Measurements from ENCODE around the gene PUM1.
"Not testable (repeated sequence)": the region's sequence is repeated elsewhere in the genome, so short reads cannot be mapped to it uniquely, and the experiment has no call there.

PUM1 gene

DNA sequence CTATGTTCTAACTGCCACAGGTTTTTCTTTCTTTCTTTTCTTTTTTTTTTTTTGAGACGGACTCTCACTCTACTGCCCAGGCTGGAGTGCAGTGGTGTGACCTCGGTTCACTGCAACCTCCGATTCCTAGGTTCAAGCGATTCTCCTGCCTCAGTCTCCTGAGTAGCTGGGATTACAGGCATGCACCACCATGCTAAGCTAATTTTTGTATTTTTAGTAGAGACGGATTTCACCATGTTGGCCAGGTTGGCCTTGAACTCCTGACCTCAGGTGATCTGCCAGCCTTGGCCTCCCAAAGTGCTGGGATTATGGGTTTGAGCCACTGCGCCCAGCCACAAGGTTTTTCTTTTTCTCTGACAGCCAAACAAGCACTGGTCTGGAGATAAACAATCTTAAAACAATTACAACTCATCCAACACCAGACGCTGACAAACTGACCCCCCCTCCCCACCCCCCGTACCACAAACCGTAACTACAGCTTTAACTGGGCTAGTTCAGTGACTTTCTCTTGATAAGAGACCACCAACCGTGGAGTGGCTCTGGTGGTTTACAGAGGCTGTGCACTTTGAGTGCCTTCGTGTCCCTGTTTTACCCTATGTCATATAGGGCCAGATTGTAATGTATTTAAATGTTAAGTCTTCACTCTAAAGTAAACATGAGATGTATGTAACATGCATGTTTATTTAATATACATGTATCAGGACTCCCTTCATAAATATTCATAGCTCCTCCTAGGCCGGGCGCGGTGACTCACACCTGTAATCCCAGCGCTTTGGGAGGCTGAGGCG, 19.5 kb upstream of the PUM1 start:
- H3K4me1 Mint-ChIP-seq: no peaks in the 10 kb centered on the region
- H3K27ac Mint-ChIP-seq: no peak overlapping the region

DNA sequence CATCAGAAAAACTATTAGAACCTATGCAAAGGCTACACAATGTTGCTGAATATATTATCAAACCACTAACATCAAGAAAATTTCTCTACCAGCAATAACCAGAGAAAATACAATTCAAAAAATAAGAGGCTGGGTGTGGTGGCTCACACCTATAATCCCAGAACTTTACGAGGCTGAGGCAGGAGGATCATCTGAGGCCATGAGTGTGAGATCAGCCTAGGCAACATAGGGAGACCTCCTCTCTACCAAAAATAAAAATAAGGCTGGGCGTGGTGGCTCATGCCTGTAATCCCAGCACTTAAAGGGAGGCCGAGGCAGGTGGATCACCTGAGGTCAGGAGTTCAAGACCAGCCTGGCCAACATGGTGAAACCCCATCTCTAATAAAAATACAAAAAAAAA, 16.9 kb upstream of the PUM1 start:
- ATAC-seq (no peak), DNase-seq (no peak)
- H3K4me1 Mint-ChIP-seq: no peaks in the 10 kb centered on the region
- no peaks in the 10 kb centered on the region for H3K36me3 Mint-ChIP-seq (ENCODE audit: low read depth)
- H3K4me3 Mint-ChIP-seq: no peak overlapping the region
- no peaks in the 10 kb centered on the region for H3K27me3 Mint-ChIP-seq
- H3K9me3 Mint-ChIP-seq: no peaks in the 10 kb centered on the region
- H3K27ac Mint-ChIP-seq: no peak overlapping the region

More for the DNA sequence above, 19.5 kb upstream of the PUM1 start:
- no peaks in the 10 kb centered on the region for H3K27me3 Mint-ChIP-seq
- no peaks in the 10 kb centered on the region for H3K9me3 Mint-ChIP-seq
- no peaks in the 10 kb centered on the region for H3K36me3 Mint-ChIP-seq (ENCODE audit: low read depth)
- no peak overlapping the region for H3K4me3 Mint-ChIP-seq
- no peak for ATAC-seq
- DNase-seq: no peak

DNA sequence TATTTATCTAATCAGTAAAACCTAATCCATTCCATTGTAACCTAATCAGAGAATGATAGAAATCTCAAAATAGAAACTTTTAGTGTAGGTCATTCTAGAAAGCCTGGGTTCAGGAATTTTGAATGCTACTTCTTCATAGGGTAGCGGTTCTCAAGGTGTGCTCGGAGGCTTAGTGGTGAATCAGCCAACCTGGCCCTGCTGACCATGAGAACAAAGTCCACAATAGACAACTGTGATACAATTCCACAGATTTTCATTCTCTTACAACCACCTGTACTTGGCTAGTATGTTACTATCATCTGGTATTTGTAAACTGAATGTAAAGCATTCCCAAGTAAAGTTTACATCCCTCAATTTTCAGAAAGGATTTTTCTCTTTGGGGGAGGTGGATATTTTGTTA, 7.5 kb upstream of the PUM1 start:
- H3K27me3 Mint-ChIP-seq: no peaks in the 10 kb centered on the region
- ATAC-seq: no peak
- H3K36me3 Mint-ChIP-seq (ENCODE audit: low read depth): no peaks in the 10 kb centered on the region

DNA sequence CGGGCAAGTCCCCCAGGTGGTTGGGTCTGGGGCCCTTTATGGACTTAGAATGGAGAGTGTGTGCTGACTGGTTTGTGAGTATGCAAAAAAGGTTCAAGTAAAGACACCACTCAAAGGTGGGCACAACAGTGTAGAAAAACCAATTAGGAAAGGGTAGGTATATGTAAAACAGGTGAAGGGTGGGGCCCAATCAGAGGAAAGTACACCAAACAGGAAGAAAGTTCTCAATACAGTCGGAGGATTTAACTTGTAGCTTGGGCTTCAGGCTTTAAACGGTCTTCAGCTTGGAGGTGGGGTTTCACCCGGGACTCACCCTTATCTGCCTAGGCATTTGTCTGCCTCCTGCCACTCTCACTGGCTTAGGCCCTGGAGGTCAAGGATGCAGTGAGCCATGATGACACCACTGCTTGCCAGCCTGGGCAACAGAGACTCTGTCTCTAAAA, 6.8 kb upstream of the PUM1 start:
- Mint-ChIP-seq H3K27ac (no peak overlapping the region), H3K4me1 (peaks cover 1% of the 10 kb centered on the region), H3K4me3 (no peak overlapping the region), H3K27me3 (no peaks in the 10 kb centered on the region), H3K9me3 (no peaks in the 10 kb centered on the region), H3K36me3 (ENCODE audit: low read depth) (no peaks in the 10 kb centered on the region)
- no peak for DNase-seq
- no peak for ATAC-seq

More for the DNA sequence above, 7.5 kb upstream of the PUM1 start:
- no peak overlapping the region for H3K4me3 Mint-ChIP-seq
- H3K4me1 Mint-ChIP-seq: peaks cover 1% of the 10 kb centered on the region
- H3K27ac Mint-ChIP-seq: no peak overlapping the region
- H3K9me3 Mint-ChIP-seq: no peaks in the 10 kb centered on the region
- no peak for DNase-seq

DNA sequence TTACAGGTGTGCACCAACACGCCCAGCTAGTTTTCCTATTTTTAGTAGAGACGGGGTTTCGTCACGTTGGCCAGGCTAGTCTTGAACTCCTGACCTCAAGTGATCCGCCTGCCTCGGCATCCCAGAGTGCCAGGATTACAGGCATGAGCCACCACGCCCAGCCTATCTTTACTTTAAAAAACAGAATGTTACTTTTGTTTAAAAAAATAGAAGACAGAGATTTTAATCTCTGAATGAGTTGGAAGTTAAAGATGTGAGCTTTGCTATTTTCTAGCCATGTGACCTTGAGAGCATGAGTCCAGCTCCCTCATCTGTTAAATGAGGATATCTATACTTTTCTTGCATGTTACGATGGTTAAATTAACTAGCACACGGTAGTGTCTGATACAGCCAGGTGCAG, 3.9 kb upstream of the PUM1 start:
- DNase-seq (no peak), ATAC-seq (no peak)
- H3K4me3 Mint-ChIP-seq: no peak overlapping the region
- peaks cover 4% of the 10 kb centered on the region for H3K36me3 Mint-ChIP-seq (ENCODE audit: low read depth)
- H3K9me3 Mint-ChIP-seq: no peaks in the 10 kb centered on the region
- H3K27me3 Mint-ChIP-seq: no peaks in the 10 kb centered on the region
- peaks cover 7% of the 10 kb centered on the region for H3K4me1 Mint-ChIP-seq
- no peak overlapping the region for H3K27ac Mint-ChIP-seq

DNA sequence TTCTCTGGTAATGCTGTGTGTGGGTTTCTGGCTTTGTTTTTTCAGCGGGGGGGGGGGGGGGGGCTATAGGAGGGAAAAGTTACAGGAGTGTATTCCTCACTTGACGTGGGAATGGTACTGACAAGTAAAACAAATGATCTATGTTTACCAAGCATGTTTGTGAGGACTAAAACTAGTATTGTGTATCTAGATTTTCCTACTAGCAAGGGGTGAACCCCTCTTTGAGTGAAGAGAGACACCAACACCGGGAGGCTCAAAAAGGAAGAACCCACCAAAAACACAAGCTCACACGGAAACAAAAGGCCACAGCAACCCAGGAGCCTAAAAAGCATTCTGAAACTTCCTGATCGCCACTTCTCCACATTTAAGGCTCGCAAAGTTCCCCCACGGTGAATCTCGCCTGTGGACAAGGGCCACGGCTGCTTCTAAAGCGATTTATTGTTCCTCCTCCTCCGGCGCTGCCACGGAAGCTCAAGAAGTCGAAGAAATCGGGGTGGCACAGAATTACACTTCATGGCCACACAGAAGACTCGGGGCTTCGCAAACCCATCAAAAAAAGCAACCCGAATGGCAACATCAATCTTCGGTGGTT, 703 bp downstream of the PUM1 start:
- H3K36me3 Mint-ChIP-seq (ENCODE audit: low read depth): peaks cover 16% of the 10 kb centered on the region
- DNase-seq (no peak), ATAC-seq (no peak)
- no peaks in the 10 kb centered on the region for H3K9me3 Mint-ChIP-seq
- peak overlapping the region; percentile 100 for H3K27ac Mint-ChIP-seq
- peaks cover 35% of the 10 kb centered on the region for H3K4me1 Mint-ChIP-seq
- H3K4me3 Mint-ChIP-seq: peak overlapping the region; percentile 99
- no peaks in the 10 kb centered on the region for H3K27me3 Mint-ChIP-seq

DNA sequence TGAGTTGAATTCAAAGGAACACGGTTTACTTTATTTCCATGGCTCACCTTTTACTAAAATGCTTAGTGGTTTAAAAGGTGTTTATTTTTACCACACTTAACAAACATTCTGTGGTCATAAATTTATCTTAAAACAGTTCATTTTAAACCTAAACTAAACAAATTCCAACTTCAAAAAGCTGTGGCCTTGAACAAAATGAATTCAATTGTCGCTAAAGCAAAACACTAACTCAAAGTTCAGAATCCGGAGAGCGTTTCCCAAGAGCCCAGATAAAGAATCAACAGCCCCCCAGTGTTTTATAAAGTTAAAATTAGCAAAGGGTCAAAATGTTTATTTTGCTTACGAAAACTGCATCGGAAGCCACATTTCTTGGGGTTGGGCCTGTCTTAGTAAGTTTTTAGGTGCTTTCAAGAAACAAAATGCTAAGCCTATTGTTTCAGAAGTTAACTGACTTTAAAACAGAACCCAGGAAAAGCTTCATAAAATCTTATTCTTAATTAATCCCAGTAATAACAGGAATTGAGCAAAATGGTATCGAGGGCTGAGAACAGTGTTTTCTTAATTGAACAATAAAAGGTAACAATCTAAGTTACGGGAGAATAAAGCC, 1.3 kb downstream of the PUM1 start:
- DNase-seq: no peak
- Mint-ChIP-seq H3K27me3 (no peaks in the 10 kb centered on the region), H3K4me1 (peaks cover 39% of the 10 kb centered on the region), H3K27ac (peak overlapping the region; percentile 100), H3K36me3 (ENCODE audit: low read depth) (peaks cover 18% of the 10 kb centered on the region), H3K4me3 (peak overlapping the region; percentile 99), H3K9me3 (no peaks in the 10 kb centered on the region)
- ATAC-seq: no peak

DNA sequence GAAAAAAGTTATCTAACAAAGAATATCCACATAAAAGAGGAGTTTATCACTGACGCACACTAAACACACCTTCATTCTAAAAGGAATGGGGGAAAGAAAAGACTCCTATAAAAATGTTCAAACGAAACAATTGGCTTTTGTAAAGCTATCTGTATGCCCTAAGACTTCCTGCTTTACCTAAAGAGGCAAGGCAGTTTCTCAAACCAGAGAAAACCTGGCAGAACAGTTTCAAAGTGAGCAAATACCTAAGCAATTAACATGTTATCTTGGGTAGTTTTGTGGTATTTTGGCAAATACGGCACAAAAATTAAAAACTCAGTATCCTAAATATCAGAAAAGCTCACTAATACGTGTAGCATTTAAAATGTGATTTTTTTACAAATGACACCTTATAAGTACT, 1.9 kb downstream of the PUM1 start:
- ATAC-seq (no peak), DNase-seq (no peak)
- peaks cover 45% of the 10 kb centered on the region for H3K4me1 Mint-ChIP-seq
- H3K4me3 Mint-ChIP-seq: peak overlapping the region; percentile 99
- H3K36me3 Mint-ChIP-seq (ENCODE audit: low read depth): peaks cover 24% of the 10 kb centered on the region
- no peaks in the 10 kb centered on the region for H3K27me3 Mint-ChIP-seq
- H3K27ac Mint-ChIP-seq: peak overlapping the region; percentile 100
- no peaks in the 10 kb centered on the region for H3K9me3 Mint-ChIP-seq

DNA sequence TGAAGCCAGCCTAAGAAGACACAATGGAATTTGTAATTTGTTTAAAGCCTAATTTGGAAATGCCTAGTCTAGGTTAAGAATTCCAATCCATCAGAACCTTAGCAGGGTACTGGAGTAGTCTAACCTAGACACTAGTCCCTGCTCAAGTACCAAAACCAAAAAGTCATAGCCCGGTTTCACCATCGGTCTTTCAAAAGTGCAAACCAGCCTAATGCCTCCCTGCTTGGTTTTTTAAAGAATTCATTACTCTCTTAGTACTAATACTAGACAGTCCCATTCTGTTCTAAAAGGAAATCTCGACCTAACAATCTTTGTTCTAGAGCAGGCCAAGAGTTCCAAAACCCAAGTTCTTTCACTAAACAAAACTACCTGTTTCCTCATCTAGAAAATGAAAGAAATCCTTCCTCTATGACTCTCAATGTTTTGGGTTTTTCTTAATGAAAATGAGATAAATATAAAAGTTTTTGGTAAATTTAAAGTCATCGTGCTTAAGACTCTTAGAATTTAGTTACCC, 2.6 kb downstream of the PUM1 start:
- no peaks in the 10 kb centered on the region for H3K27me3 Mint-ChIP-seq
- ATAC-seq (no peak), DNase-seq (no peak)
- peak overlapping the region; percentile 99 for H3K4me3 Mint-ChIP-seq
- H3K9me3 Mint-ChIP-seq: no peaks in the 10 kb centered on the region
- H3K27ac Mint-ChIP-seq: peak overlapping the region; percentile 100
- peaks cover 31% of the 10 kb centered on the region for H3K36me3 Mint-ChIP-seq (ENCODE audit: low read depth)
- peaks cover 52% of the 10 kb centered on the region for H3K4me1 Mint-ChIP-seq

DNA sequence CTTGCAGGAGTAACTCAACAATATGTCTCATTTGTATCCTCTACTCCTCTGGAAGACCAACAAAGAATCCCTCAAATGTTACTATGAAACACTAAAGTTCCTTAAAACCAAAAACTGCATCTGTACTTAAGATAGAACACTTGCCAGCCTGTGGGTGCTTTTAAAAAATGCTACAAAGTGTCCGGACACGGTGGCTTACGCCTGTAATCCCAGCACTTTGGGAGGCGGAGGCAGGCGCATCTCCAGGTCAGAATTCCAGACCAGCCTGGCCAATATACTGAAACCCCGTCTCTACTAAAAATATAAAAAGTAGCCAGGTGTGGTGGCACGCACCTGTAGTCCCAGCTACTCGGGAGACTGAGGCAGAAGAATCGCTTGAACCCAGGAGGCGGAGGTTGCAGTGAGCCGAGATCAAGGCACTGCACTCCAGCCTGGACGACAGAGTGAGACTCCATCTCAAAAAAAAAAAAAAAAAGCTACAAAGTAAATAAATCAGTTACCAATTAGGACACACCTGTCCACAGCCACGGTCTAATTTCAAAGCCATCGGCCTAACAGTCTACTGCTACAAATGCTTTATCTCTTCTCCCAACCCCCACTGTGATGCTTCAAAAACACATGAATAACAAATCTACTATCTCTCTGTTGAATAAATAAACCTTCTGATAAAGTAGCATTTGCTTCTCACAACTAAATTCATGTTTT, 3.2 kb downstream of the PUM1 start:
- ATAC-seq, H3K9me3 Mint-ChIP-seq, H3K27me3 Mint-ChIP-seq, DNase-seq: not testable (repeated sequence)
- Mint-ChIP-seq H3K36me3 (ENCODE audit: low read depth) (peaks cover 37% of the 10 kb centered on the region), H3K4me3 (peak overlapping the region; percentile 99), H3K4me1 (peaks cover 57% of the 10 kb centered on the region), H3K27ac (peak overlapping the region; percentile 62)

DNA sequence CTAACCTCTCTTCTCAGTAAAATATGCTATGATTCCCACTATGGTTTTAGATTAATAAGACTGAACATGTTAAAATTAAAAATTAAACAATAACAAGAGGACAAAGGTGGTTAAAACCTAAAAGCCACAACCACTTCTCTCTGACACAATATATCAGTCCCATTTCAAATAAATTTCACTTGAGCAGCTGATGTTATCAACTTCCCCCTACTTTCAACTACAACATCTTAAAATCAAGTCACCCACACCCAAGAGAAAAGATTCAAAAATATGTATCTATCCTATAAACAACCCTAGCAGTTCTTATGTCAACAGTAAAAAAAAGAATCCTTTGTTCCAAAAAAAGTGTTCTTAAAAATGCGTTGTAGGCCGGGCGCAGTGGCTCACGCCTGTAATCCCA, 7.5 kb downstream of the PUM1 start:
- peak overlapping the region; percentile 13 for H3K4me3 Mint-ChIP-seq
- H3K4me1 Mint-ChIP-seq: peaks cover 79% of the 10 kb centered on the region
- peaks cover 48% of the 10 kb centered on the region for H3K36me3 Mint-ChIP-seq (ENCODE audit: low read depth)

DNA sequence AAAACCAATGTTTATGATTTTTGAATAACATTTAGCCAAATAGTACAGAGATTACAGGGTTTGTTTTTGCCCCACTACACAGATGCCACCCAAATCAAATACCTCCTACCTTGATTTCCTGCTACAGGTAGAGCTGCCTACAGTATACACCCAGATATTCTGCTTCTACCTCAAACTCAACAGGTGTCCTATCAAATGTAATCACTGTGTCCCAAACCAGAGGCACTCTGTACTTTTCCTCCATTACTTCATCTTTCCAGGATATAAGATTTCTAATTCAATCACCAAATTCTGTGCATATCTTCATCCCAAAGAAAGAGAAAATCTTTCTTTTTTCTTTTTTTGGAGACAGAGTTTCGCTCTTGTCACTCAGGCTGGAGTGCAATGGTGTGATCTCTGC, 9.6 kb downstream of the PUM1 start:
- peaks cover 51% of the 10 kb centered on the region for H3K36me3 Mint-ChIP-seq (ENCODE audit: low read depth)
- H3K4me1 Mint-ChIP-seq: peaks cover 74% of the 10 kb centered on the region
- DNase-seq (no peak), ATAC-seq (no peak)
- H3K27ac Mint-ChIP-seq: peak overlapping the region; percentile 91
- no peaks in the 10 kb centered on the region for H3K9me3 Mint-ChIP-seq
- no peaks in the 10 kb centered on the region for H3K27me3 Mint-ChIP-seq
- H3K4me3 Mint-ChIP-seq: no peak overlapping the region

More for the DNA sequence above, 7.5 kb downstream of the PUM1 start:
- no peak for DNase-seq
- peak overlapping the region; percentile 57 for H3K27ac Mint-ChIP-seq
- no peak for ATAC-seq
- no peaks in the 10 kb centered on the region for H3K9me3 Mint-ChIP-seq
- no peaks in the 10 kb centered on the region for H3K27me3 Mint-ChIP-seq

DNA sequence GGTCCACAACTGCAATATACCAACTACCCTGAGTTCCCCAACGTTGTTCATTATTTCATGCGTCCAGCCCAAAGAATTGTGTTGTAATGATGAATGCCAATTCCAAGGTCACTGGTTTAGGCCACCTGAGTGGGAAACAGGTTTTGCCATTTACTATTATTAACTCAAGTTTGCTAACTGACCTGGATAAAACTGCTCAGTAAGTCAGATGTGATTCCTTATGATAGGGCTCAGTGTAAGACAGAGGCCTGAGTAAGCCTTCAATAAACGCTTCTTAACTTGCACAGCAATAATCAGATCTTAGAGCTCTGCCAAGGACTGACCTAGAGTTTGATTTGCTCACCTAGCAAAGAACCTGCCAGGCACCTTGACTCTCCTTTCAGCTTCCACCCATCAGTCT, 10.0 kb downstream of the PUM1 start:
- H3K4me1 Mint-ChIP-seq: peaks cover 76% of the 10 kb centered on the region
- no peaks in the 10 kb centered on the region for H3K27me3 Mint-ChIP-seq
- no peak overlapping the region for H3K4me3 Mint-ChIP-seq
- peaks cover 55% of the 10 kb centered on the region for H3K36me3 Mint-ChIP-seq (ENCODE audit: low read depth)
- H3K27ac Mint-ChIP-seq: peak overlapping the region; percentile 91
- DNase-seq (no peak), ATAC-seq (no peak)
- H3K9me3 Mint-ChIP-seq: no peaks in the 10 kb centered on the region

DNA sequence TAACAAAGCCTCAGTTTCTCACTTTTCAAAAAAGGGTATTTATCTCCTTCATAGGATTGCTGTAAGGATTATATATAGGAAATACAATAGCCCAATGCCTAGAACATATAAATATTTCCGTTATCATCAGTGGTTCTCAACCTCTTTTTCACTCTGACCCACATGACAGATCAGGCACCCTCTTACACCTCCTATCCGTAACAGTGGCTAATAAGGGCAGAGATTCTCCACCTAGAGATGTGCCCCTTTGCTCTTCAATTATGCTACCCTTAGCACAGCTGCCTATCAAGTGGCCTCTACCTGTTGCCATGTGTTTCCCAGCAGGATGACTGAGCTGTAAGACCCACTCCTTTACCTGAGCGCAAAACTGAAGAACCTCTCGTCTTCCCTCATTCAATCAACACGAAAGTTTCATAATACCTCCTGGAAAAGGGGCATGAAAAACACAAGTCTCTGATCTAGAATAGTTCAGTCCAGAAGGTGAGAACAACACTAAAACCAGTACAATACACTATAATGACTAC, 10.5 kb downstream of the PUM1 start:
- peak overlapping the region; percentile 91 for H3K27ac Mint-ChIP-seq
- DNase-seq (no peak), ATAC-seq (peak; percentile 62)
- H3K9me3 Mint-ChIP-seq: no peaks in the 10 kb centered on the region
- H3K4me3 Mint-ChIP-seq: peak overlapping the region; percentile 56
- peaks cover 57% of the 10 kb centered on the region for H3K36me3 Mint-ChIP-seq (ENCODE audit: low read depth)
- H3K27me3 Mint-ChIP-seq: no peaks in the 10 kb centered on the region
- H3K4me1 Mint-ChIP-seq: peaks cover 77% of the 10 kb centered on the region
